ENCODE measurements around the gene C8G.

DNA sequence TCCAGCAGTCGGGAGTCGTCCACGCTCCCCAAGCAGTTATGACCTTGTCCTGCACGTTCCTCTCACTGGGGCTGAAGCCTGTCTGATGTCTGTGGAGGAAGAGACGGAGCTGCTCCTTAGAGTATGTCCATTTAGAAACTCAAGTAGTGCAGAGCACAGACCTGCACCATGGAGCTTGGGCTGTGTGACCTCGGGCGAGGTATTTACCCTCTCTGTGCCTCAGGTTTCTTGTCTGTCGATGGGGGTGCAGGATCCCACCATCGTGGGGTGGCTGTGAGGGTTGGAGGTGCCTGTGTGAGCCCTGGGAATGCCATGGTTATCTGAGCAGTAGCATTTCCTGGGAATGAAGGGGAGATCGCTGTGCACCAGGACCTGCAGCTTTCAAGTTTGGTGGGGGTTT, 44.5 kb upstream of the C8G start:
- TF ChIP-seq, protein P1, sequence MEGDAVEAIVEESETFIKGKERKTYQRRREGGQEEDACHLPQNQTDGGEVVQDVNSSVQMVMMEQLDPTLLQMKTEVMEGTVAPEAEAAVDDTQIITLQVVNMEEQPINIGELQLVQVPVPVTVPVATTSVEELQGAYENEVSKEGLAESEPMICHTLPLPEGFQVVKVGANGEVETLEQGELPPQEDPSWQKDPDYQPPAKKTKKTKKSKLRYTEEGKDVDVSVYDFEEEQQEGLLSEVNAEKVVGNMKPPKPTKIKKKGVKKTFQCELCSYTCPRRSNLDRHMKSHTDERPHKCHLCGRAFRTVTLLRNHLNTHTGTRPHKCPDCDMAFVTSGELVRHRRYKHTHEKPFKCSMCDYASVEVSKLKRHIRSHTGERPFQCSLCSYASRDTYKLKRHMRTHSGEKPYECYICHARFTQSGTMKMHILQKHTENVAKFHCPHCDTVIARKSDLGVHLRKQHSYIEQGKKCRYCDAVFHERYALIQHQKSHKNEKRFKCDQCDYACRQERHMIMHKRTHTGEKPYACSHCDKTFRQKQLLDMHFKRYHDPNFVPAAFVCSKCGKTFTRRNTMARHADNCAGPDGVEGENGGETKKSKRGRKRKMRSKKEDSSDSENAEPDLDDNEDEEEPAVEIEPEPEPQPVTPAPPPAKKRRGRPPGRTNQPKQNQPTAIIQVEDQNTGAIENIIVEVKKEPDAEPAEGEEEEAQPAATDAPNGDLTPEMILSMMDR (conservative IDR thresholded peaks at IDR 0.05; ENCODE audit: low read depth, low read length), result no peak
- TF ChIP-seq POLR2A (IDR thresholded peaks at IDR 0.05; ENCODE audit: low read depth, low read length) (no peak), RFX5 (IDR thresholded peaks at IDR 0.05; ENCODE audit: low read depth, low read length) (no peak), CEBPB (IDR thresholded peaks at IDR 0.05; ENCODE audit: low read depth, low read length) (no peak), BHLHE40 (IDR thresholded peaks at IDR 0.05; ENCODE audit: low read depth, low read length) (no peak), MXI1 (IDR thresholded peaks at IDR 0.05; ENCODE audit: borderline replicate concordance, low read depth, low read length) (no peak), SMC3 (IDR thresholded peaks at IDR 0.05; ENCODE audit: low read depth, low read length) (no peak)
- TF ChIP-seq, protein P2, sequence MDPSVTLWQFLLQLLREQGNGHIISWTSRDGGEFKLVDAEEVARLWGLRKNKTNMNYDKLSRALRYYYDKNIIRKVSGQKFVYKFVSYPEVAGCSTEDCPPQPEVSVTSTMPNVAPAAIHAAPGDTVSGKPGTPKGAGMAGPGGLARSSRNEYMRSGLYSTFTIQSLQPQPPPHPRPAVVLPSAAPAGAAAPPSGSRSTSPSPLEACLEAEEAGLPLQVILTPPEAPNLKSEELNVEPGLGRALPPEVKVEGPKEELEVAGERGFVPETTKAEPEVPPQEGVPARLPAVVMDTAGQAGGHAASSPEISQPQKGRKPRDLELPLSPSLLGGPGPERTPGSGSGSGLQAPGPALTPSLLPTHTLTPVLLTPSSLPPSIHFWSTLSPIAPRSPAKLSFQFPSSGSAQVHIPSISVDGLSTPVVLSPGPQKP (IDR thresholded peaks at IDR 0.05; ENCODE audit: borderline replicate concordance, low read depth, low read length), result no peak
- TF ChIP-seq, protein P3, sequence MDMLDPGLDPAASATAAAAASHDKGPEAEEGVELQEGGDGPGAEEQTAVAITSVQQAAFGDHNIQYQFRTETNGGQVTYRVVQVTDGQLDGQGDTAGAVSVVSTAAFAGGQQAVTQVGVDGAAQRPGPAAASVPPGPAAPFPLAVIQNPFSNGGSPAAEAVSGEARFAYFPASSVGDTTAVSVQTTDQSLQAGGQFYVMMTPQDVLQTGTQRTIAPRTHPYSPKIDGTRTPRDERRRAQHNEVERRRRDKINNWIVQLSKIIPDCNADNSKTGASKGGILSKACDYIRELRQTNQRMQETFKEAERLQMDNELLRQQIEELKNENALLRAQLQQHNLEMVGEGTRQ (IDR thresholded peaks at IDR 0.05; ENCODE audit: low read depth, low read length), result no peak

Data from IMR-90 (cell line).